Fibroblast of lung (primary cell): ENCODE measurements around the gene TRAF3. TPM values are rescaled to one million over a fixed set of nuclear protein-coding genes. Genes with fewer than 3 reads are reported as not detected.

Experiments
- DNase-seq, 2 donors: peaks; one replicate each; pipeline versions ENCODE4 v3.0.0 to v3.0.0-alpha.2; 2010; ENCODE audit warnings: low read depth in 2 of 2
- H2AFZ ChIP-seq: 2 replicates; pipeline ENCODE4 v1.5.1; 2012; ENCODE audit warnings: low read length, control low read depth, inconsistent platforms
- H3K27ac ChIP-seq: 2 replicates; pipeline ENCODE4 v1.5.1; 2011; ENCODE audit warnings: low read length, control low read depth; ENCODE audit not compliant: insufficient read depth
- H3K27me3 ChIP-seq: 2 replicates; pipeline ENCODE4 v1.5.1; 2011; ENCODE audit warnings: mild to moderate bottlenecking, low read length; ENCODE audit not compliant: control insufficient read depth, insufficient read depth
- H3K36me3 ChIP-seq: 2 replicates; pipeline ENCODE4 v1.5.1; 2011; ENCODE audit warnings: low read length; ENCODE audit not compliant: control insufficient read depth, insufficient read depth
- H3K4me1 ChIP-seq: 2 replicates; pipeline ENCODE4 v1.5.1; 2011; ENCODE audit warnings: low read length; ENCODE audit not compliant: control insufficient read depth, insufficient read depth; ENCODE audit errors: extremely low read depth
- H3K4me2 ChIP-seq: 2 replicates; pipeline ENCODE4 v1.5.1; 2011; ENCODE audit warnings: low read length, control low read depth; ENCODE audit not compliant: insufficient read depth; ENCODE audit errors: extremely low read depth
- H3K4me3 ChIP-seq, 4 experiments: fragments of 200-600 bp in 1 of 4; sonication (generic) in 1 of 4; replicated peaks in 1 of 4; 2 replicates each; pipeline ENCODE4 v1.5.1; 2011 to 2016; ENCODE audit warnings: low read length in 4 of 4, low read depth in 3 of 4, mild to moderate bottlenecking in 3 of 4, control low read depth in 2 of 4, inconsistent platforms in 1 of 4, mixed read lengths in 1 of 4; ENCODE audit not compliant: insufficient read depth in 1 of 4; ENCODE audit errors: control extremely low read depth in 1 of 4
- H3K79me2 ChIP-seq: 2 replicates; pipeline ENCODE4 v1.5.1; 2012; ENCODE audit warnings: mild to moderate bottlenecking, low read length, inconsistent platforms; ENCODE audit not compliant: control insufficient read depth, insufficient read depth
- H3K9ac ChIP-seq: 2 replicates; pipeline ENCODE4 v1.5.1; 2011; ENCODE audit warnings: mild to moderate bottlenecking, low read length, control low read depth; ENCODE audit not compliant: insufficient read depth
- H3K9me3 ChIP-seq: 2 replicates; pipeline ENCODE4 v1.5.1; 2012; ENCODE audit warnings: low read depth, low read length; ENCODE audit not compliant: control insufficient read depth, insufficient read depth
- H4K20me1 ChIP-seq: 2 replicates; pipeline ENCODE4 v1.5.1; 2011; ENCODE audit warnings: low read length; ENCODE audit not compliant: control insufficient read depth, insufficient read depth; ENCODE audit errors: extremely low read depth
- CTCF ChIP-seq, 2 donors: IDR thresholded peaks in 1 of 2; conservative IDR thresholded peaks in 1 of 2; 1 replicate in 1 of 2; 2 replicates in 1 of 2; pipeline ENCODE4 v1.5.1; 2011 to 2012; ENCODE audit warnings: low read length in 2 of 2, control low read depth in 1 of 2, inconsistent platforms in 1 of 2, low read depth in 1 of 2, mild to moderate bottlenecking in 1 of 2
- EZH2 ChIP-seq: IDR thresholded peaks from 2 replicates; pipeline ENCODE4 v1.5.1; 2012; ENCODE audit warnings: low read length, control low read depth, mild to moderate bottlenecking; ENCODE audit errors: missing control alignments
- polyA plus RNA-seq, 2 donors: library from polyadenylated mRNA; depleted of rRNA in 1 of 2; stranded (reverse) in 1 of 2; unstranded in 1 of 2; fragments of >200 nt; gene quantifications; 2 replicates each; pipeline ENCODE4 v1.2.1, GENCODE V29; 2011 to 2012; ENCODE audit warnings: missing spikeins in 1 of 2
- total RNA-seq: library from RNA; depleted of rRNA; stranded (reverse); fragments of >200 nt; gene quantifications from 2 replicates; pipeline ENCODE4 v1.2.1, GENCODE V29; 2014

The TRAF3 gene
- total and polyA plus RNA-seq, 2 donors (not counting 1 experiment from before 2014, with no cell fraction given) = 12.1 to 14.4 TPM

- H3K9ac ChIP-seq = no peak overlapping the region
- no peak overlapping the region for H2AFZ ChIP-seq
- no peaks in the 10 kb centered on the region for H3K79me2 ChIP-seq
- no peak overlapping the region for H3K4me2 ChIP-seq
- no peak for TF ChIP-seq EZH2
- TF ChIP-seq CTCF (conservative IDR thresholded peaks at IDR 0.05 in 1 of 2, IDR thresholded peaks at IDR 0.05 in 1 of 2; ENCODE audit: low read depth in 1 of 2, low read length in 2 of 2) = no peak
- no peak overlapping the region for H3K4me3 ChIP-seq
- H3K27me3 ChIP-seq = no peaks in the 10 kb centered on the region
- H4K20me1 ChIP-seq = no peaks in the 10 kb centered on the region
- no peak for DNase-seq
- H3K9me3 ChIP-seq = no peaks in the 10 kb centered on the region
- no peak overlapping the region for H3K27ac ChIP-seq
- H3K36me3 ChIP-seq = no peaks in the 10 kb centered on the region
- H3K4me1 ChIP-seq = no peaks in the 10 kb centered on the region
These were observed 36.4 kb downstream of the TRAF3 start for GRCh38 chr14:102813691-102814090.

- Histone ChIP-seq H3K27me3 (no peaks in the 10 kb centered on the region), H3K79me2 (peaks cover 2% of the 10 kb centered on the region)
These were observed 40.1 kb downstream of the TRAF3 start for GRCh38 chr14:102817318-102817717.

More at GRCh38 chr14:102817318-102817717, 40.1 kb downstream of the TRAF3 start:
- Histone ChIP-seq H3K27ac (no peak overlapping the region), H2AFZ (no peak overlapping the region), H3K9ac (no peak overlapping the region), H3K4me1 (no peaks in the 10 kb centered on the region), H3K9me3 (no peaks in the 10 kb centered on the region), H3K4me2 (no peak overlapping the region), H3K36me3 (no peaks in the 10 kb centered on the region), H3K4me3 (no peak overlapping the region), H4K20me1 (no peaks in the 10 kb centered on the region)
- DNase-seq = no peak
- TF ChIP-seq CTCF (conservative IDR thresholded peaks at IDR 0.05 in 1 of 2, IDR thresholded peaks at IDR 0.05 in 1 of 2; ENCODE audit: low read depth in 1 of 2, low read length in 2 of 2) = no peak
- no peak for TF ChIP-seq EZH2
